Adipocyte (in vitro differentiated cells): ENCODE results near the gene EMC6.

Experiments used
- DNase-seq: peaks from one replicate; pipeline ENCODE4 v3.0.0-alpha.2; 2015; ENCODE audit warnings: low read depth
- H3K27me3 ChIP-seq: replicated peaks from 2 replicates; pipeline ENCODE4 v1.7.0; 2013; ENCODE audit warnings: mild to moderate bottlenecking, low read length, moderate library complexity; ENCODE audit not compliant: control insufficient read depth, insufficient read depth
- H3K36me3 ChIP-seq: 2 replicates; pipeline ENCODE4 v1.7.0; 2013; ENCODE audit warnings: low read length, mild to moderate bottlenecking, moderate library complexity; ENCODE audit not compliant: control insufficient read depth, insufficient read depth, severe bottlenecking
- H3K4me1 ChIP-seq: 2 replicates; pipeline ENCODE4 v1.7.0; 2013; ENCODE audit warnings: mild to moderate bottlenecking, low read length, moderate library complexity; ENCODE audit not compliant: control insufficient read depth, insufficient read depth
- H3K4me3 ChIP-seq: 2 replicates; pipeline ENCODE4 v1.7.0; 2013; ENCODE audit warnings: mild to moderate bottlenecking, low read length, moderate library complexity
- H3K9ac ChIP-seq: 2 replicates; pipeline ENCODE4 v1.7.0; 2013; ENCODE audit warnings: mild to moderate bottlenecking, low read length, moderate library complexity
- H3K9me3 ChIP-seq: 2 replicates; pipeline ENCODE4 v1.7.0; 2013; ENCODE audit warnings: mild to moderate bottlenecking, low read length, moderate library complexity; ENCODE audit not compliant: control insufficient read depth

Gene EMC6

GRCh38 chr17:3667366-3668278, 990 bp upstream of the EMC6 start:
- Histone ChIP-seq H3K4me1 (peaks cover 24% of the 10 kb centered on the region), H3K9me3 (no peaks in the 10 kb centered on the region), H3K4me3 (peak overlapping the region; percentile 88), H3K36me3 (peaks cover 22% of the 10 kb centered on the region), H3K27me3 (no peaks in the 10 kb centered on the region), H3K9ac (peak overlapping the region; percentile 93)
- DNase-seq: peak; percentile 98

GRCh38 chr17:3669085-3669347, 404 bp downstream of the EMC6 start:
- Histone ChIP-seq H3K9me3 (no peaks in the 10 kb centered on the region), H3K4me1 (peaks cover 24% of the 10 kb centered on the region), H3K9ac (peak overlapping the region; percentile 93), H3K27me3 (no peaks in the 10 kb centered on the region), H3K36me3 (peaks cover 10% of the 10 kb centered on the region), H3K4me3 (peak overlapping the region; percentile 88)
- no peak for DNase-seq

- Histone ChIP-seq H3K36me3 (peaks cover 4% of the 10 kb centered on the region), H3K9ac (peak overlapping the region; percentile 93), H3K9me3 (no peaks in the 10 kb centered on the region), H3K4me1 (peaks cover 24% of the 10 kb centered on the region), H3K4me3 (peak overlapping the region; percentile 88), H3K27me3 (no peaks in the 10 kb centered on the region)
- DNase-seq: peak; percentile 4
Observed at GRCh38 chr17:3669548-3669947, 936 bp downstream of the EMC6 start.

- Histone ChIP-seq H3K9ac (no peak overlapping the region), H3K4me3 (no peak overlapping the region), H3K36me3 (no peaks in the 10 kb centered on the region), H3K4me1 (peaks cover 10% of the 10 kb centered on the region), H3K9me3 (no peaks in the 10 kb centered on the region), H3K27me3 (no peaks in the 10 kb centered on the region)
- no peak for DNase-seq
Observed at GRCh38 chr17:3672571-3672970, 4.0 kb downstream of the EMC6 start.

- Histone ChIP-seq H3K4me3 (no peak overlapping the region), H3K9ac (no peak overlapping the region), H3K9me3 (no peaks in the 10 kb centered on the region), H3K27me3 (peaks cover 5% of the 10 kb centered on the region), H3K4me1 (no peaks in the 10 kb centered on the region), H3K36me3 (no peaks in the 10 kb centered on the region)
- DNase-seq: no peak
Observed at GRCh38 chr17:3675886-3676285, 7.3 kb downstream of the EMC6 start.

GRCh38 chr17:3678095-3678820, 9.6 kb downstream of the EMC6 start:
- no peak for DNase-seq
- no peak overlapping the region for H3K4me3 ChIP-seq
- H3K36me3 ChIP-seq: no peaks in the 10 kb centered on the region
- H3K9ac ChIP-seq: no peak overlapping the region
- peaks cover 23% of the 10 kb centered on the region for H3K27me3 ChIP-seq
- H3K9me3 ChIP-seq: no peaks in the 10 kb centered on the region
- no peaks in the 10 kb centered on the region for H3K4me1 ChIP-seq

- H3K4me3 ChIP-seq: no peak overlapping the region
- H3K4me1 ChIP-seq: no peaks in the 10 kb centered on the region
- peaks cover 27% of the 10 kb centered on the region for H3K27me3 ChIP-seq
- no peaks in the 10 kb centered on the region for H3K36me3 ChIP-seq
- DNase-seq: no peak
- H3K9ac ChIP-seq: no peak overlapping the region
- H3K9me3 ChIP-seq: no peaks in the 10 kb centered on the region
Observed at GRCh38 chr17:3678821-3679530, 10.4 kb downstream of the EMC6 start.

GRCh38 chr17:3679531-3680126, 11.0 kb downstream of the EMC6 start:
- peaks cover 32% of the 10 kb centered on the region for H3K27me3 ChIP-seq
- H3K9me3 ChIP-seq: no peaks in the 10 kb centered on the region
- no peaks in the 10 kb centered on the region for H3K36me3 ChIP-seq
- H3K9ac ChIP-seq: no peak overlapping the region
- no peak for DNase-seq
- no peak overlapping the region for H3K4me3 ChIP-seq
- no peaks in the 10 kb centered on the region for H3K4me1 ChIP-seq

- Histone ChIP-seq H3K36me3 (no peaks in the 10 kb centered on the region), H3K27me3 (peaks cover 38% of the 10 kb centered on the region), H3K4me1 (no peaks in the 10 kb centered on the region), H3K4me3 (no peak overlapping the region), H3K9me3 (no peaks in the 10 kb centered on the region), H3K9ac (no peak overlapping the region)
- DNase-seq: no peak
Observed at GRCh38 chr17:3681057-3681456, 12.4 kb downstream of the EMC6 start.

GRCh38 chr17:3681565-3681964, 13.0 kb downstream of the EMC6 start:
- Histone ChIP-seq H3K4me3 (no peak overlapping the region), H3K9me3 (no peaks in the 10 kb centered on the region), H3K36me3 (no peaks in the 10 kb centered on the region), H3K27me3 (peaks cover 38% of the 10 kb centered on the region), H3K4me1 (no peaks in the 10 kb centered on the region), H3K9ac (no peak overlapping the region)
- no peak for DNase-seq

- Histone ChIP-seq H3K4me3 (no peak overlapping the region), H3K36me3 (no peaks in the 10 kb centered on the region), H3K27me3 (peaks cover 38% of the 10 kb centered on the region), H3K9ac (no peak overlapping the region), H3K9me3 (no peaks in the 10 kb centered on the region), H3K4me1 (no peaks in the 10 kb centered on the region)
- no peak for DNase-seq
Observed at GRCh38 chr17:3682033-3682432, 13.4 kb downstream of the EMC6 start.
